SK-N-SH treated with all-trans-retinoic acid at 6 μM for 48 hours (cell line): Measurements from ENCODE around the gene GAN.
A peak's percentile ranks its signal among the peaks of the same experiment; 100 is the strongest.
"Not testable (repeated sequence)": the region's sequence is repeated elsewhere in the genome, so short reads cannot be mapped to it uniquely, and the experiment has no call there.

Experiments
- ATAC-seq: fragments of 200-7000 bp; cut with Tn5 transposase; 3 replicates; pipeline ENCODE4 v1.9.1; 2020; ENCODE audit warnings: mild to moderate bottlenecking, moderate library complexity
- BACH2 ChIP-seq: fragments of 250-450 bp; sonication (Bioruptor Pico); IDR thresholded peaks from 2 replicates; pipeline ENCODE4 v1.9.0; 2021; ENCODE audit warnings: mild to moderate bottlenecking, borderline replicate concordance
- CSDC2 ChIP-seq: fragments of 250-450 bp; sonication (Bioruptor Pico); IDR thresholded peaks from 2 replicates; pipeline ENCODE4 v1.5.0; 2020; ENCODE audit warnings: mild to moderate bottlenecking, moderate library complexity
- ESRRG ChIP-seq: fragments of 250-450 bp; sonication (Bioruptor Pico); IDR thresholded peaks from 2 replicates; pipeline ENCODE4 v1.6.1; 2021; ENCODE audit warnings: mild to moderate bottlenecking
- GLIS3 ChIP-seq: fragments of 250-450 bp; sonication (Bioruptor Pico); IDR thresholded peaks from 2 replicates; pipeline ENCODE4 v1.5.0; 2020; ENCODE audit warnings: mild to moderate bottlenecking, moderate library complexity
- ISL1 ChIP-seq: fragments of 250-450 bp; sonication (Bioruptor Pico); IDR thresholded peaks from 2 replicates; pipeline ENCODE4 v2.1.2; 2022; ENCODE audit warnings: mild to moderate bottlenecking, moderate library complexity
- OSR1 ChIP-seq: fragments of 250-450 bp; sonication (Bioruptor Pico); IDR thresholded peaks from 2 replicates; pipeline ENCODE4 v1.8.0; 2022; ENCODE audit warnings: moderate library complexity, mild to moderate bottlenecking, inconsistent platforms
- PATZ1 ChIP-seq: fragments of 250-450 bp; sonication (Bioruptor Pico); IDR thresholded peaks from 2 replicates; pipeline ENCODE4 v1.8.0; 2020; ENCODE audit warnings: mild to moderate bottlenecking, moderate library complexity, borderline replicate concordance
- PPARA ChIP-seq: fragments of 250-450 bp; sonication (Bioruptor Pico); IDR thresholded peaks from 2 replicates; pipeline ENCODE4 v1.5.0; 2020; ENCODE audit warnings: mild to moderate bottlenecking, borderline replicate concordance
- RARB ChIP-seq: fragments of 250-450 bp; sonication (Bioruptor Pico); IDR thresholded peaks from 2 replicates; pipeline ENCODE4 v1.8.0; 2021; ENCODE audit warnings: mild to moderate bottlenecking, moderate library complexity
- SNAI2 ChIP-seq: fragments of 250-450 bp; sonication (Bioruptor Pico); IDR thresholded peaks from 2 replicates; pipeline ENCODE4 v1.5.0; 2020; ENCODE audit warnings: mild to moderate bottlenecking, moderate library complexity
- TCF4 ChIP-seq: fragments of 250-450 bp; sonication (Bioruptor Pico); IDR thresholded peaks from 2 replicates; pipeline ENCODE4 v1.8.0; 2021; ENCODE audit warnings: mild to moderate bottlenecking, moderate library complexity, borderline replicate concordance
- TOX ChIP-seq: fragments of 250-450 bp; sonication (Bioruptor Pico); IDR thresholded peaks from 2 replicates; pipeline ENCODE4 v1.8.0; 2021; ENCODE audit warnings: mild to moderate bottlenecking, moderate library complexity, borderline replicate concordance
- ZC3H10 ChIP-seq: fragments of 250-450 bp; sonication (Bioruptor Pico); IDR thresholded peaks from 2 replicates; pipeline ENCODE4 v1.5.1; 2021; ENCODE audit warnings: mild to moderate bottlenecking, moderate library complexity
- ZFP3 ChIP-seq: fragments of 250-450 bp; sonication (Bioruptor Pico); IDR thresholded peaks from 2 replicates; pipeline ENCODE4 v1.5.0; 2020; ENCODE audit warnings: mild to moderate bottlenecking, moderate library complexity
- ZFP30 ChIP-seq: fragments of 450-650 bp; formaldehyde crosslinking; IDR thresholded peaks from 2 replicates; pipeline ENCODE4 v1.5.0; 2022; ENCODE audit warnings: mild to moderate bottlenecking, moderate library complexity
- ZNF565 ChIP-seq: fragments of 450-650 bp; formaldehyde crosslinking; conservative IDR thresholded peaks from 2 replicates; pipeline ENCODE4 v1.5.0; 2020; ENCODE audit warnings: low read depth, mild to moderate bottlenecking, moderate library complexity
- ZNF70 ChIP-seq: fragments of 450-650 bp; formaldehyde crosslinking; IDR thresholded peaks from 2 replicates; pipeline ENCODE4 v1.5.0; 2020; ENCODE audit warnings: mild to moderate bottlenecking, moderate library complexity
- ZNF8 ChIP-seq: fragments of 450-650 bp; formaldehyde crosslinking; IDR thresholded peaks from 2 replicates; pipeline ENCODE4 v1.5.0; 2020; ENCODE audit warnings: mild to moderate bottlenecking, moderate library complexity
- TF ChIP-seq, protein P1 (sequence below): fragments of 250-450 bp; sonication (Bioruptor Pico); IDR thresholded peaks from 2 replicates; pipeline ENCODE4 v1.5.0; 2020; ENCODE audit warnings: mild to moderate bottlenecking, moderate library complexity
- TF ChIP-seq, protein P2 (sequence below): fragments of 250-450 bp; sonication (Bioruptor Pico); IDR thresholded peaks from 2 replicates; pipeline ENCODE4 v1.5.1; 2021; ENCODE audit warnings: mild to moderate bottlenecking, moderate library complexity
- TF ChIP-seq, protein P3 (sequence below): fragments of 250-450 bp; sonication (Bioruptor Pico); IDR thresholded peaks from 2 replicates; pipeline ENCODE4 v1.8.0; 2021; ENCODE audit warnings: low read depth, mild to moderate bottlenecking, moderate library complexity, borderline replicate concordance

GAN gene

DNA sequence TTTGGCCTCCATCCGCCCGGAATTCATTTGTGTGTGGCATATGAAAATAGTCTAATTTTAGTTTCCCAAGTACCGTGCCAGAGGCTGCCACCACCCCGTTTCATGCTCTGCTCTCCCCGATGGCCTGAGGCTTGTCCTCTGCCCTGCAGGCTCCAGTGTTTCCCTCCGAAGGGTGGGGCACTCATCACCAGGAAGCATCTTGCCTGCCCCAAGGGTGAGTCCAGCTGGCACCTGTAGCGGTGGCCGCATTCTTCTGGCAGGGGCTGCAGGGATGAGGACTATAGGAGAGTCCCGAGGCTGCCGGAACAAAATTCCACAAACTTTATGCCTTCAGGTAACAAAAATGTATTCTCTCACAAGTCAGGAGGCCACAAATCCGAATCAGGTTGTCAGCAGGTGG is 106.8 kb downstream of the GAN start (continued):
- TF ChIP-seq, protein P1, sequence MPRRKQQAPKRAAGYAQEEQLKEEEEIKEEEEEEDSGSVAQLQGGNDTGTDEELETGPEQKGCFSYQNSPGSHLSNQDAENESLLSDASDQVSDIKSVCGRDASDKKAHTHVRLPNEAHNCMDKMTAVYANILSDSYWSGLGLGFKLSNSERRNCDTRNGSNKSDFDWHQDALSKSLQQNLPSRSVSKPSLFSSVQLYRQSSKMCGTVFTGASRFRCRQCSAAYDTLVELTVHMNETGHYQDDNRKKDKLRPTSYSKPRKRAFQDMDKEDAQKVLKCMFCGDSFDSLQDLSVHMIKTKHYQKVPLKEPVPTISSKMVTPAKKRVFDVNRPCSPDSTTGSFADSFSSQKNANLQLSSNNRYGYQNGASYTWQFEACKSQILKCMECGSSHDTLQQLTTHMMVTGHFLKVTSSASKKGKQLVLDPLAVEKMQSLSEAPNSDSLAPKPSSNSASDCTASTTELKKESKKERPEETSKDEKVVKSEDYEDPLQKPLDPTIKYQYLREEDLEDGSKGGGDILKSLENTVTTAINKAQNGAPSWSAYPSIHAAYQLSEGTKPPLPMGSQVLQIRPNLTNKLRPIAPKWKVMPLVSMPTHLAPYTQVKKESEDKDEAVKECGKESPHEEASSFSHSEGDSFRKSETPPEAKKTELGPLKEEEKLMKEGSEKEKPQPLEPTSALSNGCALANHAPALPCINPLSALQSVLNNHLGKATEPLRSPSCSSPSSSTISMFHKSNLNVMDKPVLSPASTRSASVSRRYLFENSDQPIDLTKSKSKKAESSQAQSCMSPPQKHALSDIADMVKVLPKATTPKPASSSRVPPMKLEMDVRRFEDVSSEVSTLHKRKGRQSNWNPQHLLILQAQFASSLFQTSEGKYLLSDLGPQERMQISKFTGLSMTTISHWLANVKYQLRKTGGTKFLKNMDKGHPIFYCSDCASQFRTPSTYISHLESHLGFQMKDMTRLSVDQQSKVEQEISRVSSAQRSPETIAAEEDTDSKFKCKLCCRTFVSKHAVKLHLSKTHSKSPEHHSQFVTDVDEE (CRISPR knock-in tag), result no peak
- TF ChIP-seq ZNF8, result no peak
- no peak for TF ChIP-seq ZNF565 (CRISPR knock-in tag)
- TF ChIP-seq ESRRG (CRISPR knock-in tag), result no peak
- TF ChIP-seq, all 23 proteins: peak for 0

DNA sequence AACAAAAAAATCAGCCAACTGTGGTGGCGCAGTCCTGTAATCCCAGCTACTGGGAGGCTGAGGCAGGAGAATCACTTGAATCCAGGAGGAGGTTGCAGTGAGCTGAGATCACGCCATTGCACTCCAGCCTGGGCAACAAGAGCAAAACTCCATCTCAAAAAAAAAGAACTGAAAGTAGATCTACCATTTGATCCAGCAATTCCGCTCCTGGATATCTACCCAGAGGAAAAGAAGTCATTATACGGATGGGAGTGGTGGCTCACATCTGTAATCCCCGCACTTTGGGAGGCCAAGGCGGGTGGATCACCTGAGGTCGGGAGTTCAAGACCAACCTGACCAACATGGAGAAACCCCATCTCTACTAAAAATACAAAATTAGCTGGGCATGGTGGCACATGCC is 107.4 kb downstream of the GAN start:
- ATAC-seq, result not testable (repeated sequence)

DNA sequence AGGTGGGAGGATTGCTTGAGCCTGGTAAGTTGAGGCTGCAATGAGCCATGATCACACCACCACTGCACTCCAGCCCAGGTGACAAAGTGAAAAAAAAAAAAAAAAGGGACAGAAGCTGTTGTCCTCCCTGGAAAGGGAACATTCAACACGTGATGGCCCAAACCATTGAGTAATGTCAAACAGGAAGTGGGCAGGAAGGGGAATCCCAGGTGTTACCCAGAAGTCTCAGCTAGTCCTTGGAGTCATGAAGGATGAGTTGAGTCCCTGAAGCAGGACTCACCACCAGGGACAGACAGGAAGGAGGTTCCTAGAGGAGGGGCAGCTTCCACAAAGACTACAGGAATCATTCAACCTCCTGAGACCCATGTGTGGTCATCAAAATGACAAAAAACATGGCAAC is 110.0 kb downstream of the GAN start:
- ATAC-seq, result no peak
- TF ChIP-seq SNAI2 (CRISPR knock-in tag), result no peak
- no peak for TF ChIP-seq ZFP3 (CRISPR knock-in tag)
- TF ChIP-seq ESRRG (CRISPR knock-in tag), result no peak
- no peak for TF ChIP-seq ZNF8
- no peak for TF ChIP-seq ISL1 (CRISPR knock-in tag)

DNA sequence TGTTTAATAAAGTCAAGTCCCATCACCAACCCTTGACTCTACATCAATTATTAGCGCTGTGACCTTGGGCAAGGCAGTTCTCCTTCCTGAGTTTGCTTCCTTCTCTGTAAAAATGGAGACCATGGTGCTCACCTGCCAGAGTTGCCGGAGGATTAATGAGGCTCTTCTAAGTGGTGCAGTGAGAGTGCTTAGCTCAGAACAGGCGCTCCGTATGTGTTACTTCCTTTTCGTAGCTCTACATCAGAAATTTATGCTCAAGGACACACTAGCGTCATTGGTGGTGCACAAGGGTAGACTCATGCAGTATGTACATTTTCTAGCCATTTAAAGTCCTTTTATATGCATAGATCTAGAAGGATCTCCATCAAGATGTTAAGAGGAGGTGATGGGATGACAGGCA is 112.5 kb downstream of the GAN start:
- no peak for ATAC-seq
- no peak for TF ChIP-seq RARB (CRISPR knock-in tag)
- TF ChIP-seq BACH2 (CRISPR knock-in tag), result no peak
- TF ChIP-seq, protein P2, sequence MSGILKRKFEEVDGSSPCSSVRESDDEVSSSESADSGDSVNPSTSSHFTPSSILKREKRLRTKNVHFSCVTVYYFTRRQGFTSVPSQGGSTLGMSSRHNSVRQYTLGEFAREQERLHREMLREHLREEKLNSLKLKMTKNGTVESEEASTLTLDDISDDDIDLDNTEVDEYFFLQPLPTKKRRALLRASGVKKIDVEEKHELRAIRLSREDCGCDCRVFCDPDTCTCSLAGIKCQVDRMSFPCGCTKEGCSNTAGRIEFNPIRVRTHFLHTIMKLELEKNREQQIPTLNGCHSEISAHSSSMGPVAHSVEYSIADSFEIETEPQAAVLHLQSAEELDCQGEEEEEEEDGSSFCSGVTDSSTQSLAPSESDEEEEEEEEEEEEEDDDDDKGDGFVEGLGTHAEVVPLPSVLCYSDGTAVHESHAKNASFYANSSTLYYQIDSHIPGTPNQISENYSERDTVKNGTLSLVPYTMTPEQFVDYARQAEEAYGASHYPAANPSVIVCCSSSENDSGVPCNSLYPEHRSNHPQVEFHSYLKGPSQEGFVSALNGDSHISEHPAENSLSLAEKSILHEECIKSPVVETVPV, result no peak
- TF ChIP-seq ZC3H10 (CRISPR knock-in tag), result no peak
- no peak for TF ChIP-seq CSDC2 (CRISPR knock-in tag)
- no peak for TF ChIP-seq SNAI2 (CRISPR knock-in tag)
- TF ChIP-seq TCF4, result no peak
- TF ChIP-seq OSR1, result no peak
- no peak for TF ChIP-seq ZFP3 (CRISPR knock-in tag)
- TF ChIP-seq TOX (CRISPR knock-in tag), result no peak
- TF ChIP-seq, protein P3, sequence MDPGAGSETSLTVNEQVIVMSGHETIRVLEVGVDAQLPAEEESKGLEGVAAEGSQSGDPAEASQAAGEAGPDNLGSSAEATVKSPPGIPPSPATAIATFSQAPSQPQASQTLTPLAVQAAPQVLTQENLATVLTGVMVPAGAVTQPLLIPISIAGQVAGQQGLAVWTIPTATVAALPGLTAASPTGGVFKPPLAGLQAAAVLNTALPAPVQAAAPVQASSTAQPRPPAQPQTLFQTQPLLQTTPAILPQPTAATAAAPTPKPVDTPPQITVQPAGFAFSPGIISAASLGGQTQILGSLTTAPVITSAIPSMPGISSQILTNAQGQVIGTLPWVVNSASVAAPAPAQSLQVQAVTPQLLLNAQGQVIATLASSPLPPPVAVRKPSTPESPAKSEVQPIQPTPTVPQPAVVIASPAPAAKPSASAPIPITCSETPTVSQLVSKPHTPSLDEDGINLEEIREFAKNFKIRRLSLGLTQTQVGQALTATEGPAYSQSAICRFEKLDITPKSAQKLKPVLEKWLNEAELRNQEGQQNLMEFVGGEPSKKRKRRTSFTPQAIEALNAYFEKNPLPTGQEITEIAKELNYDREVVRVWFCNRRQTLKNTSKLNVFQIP (CRISPR knock-in tag), result no peak
- TF ChIP-seq, all 23 proteins: peak for 0

GRCh38 chr16:81429045-81429521 is 114.3 kb downstream of the GAN start:
- no peak for TF ChIP-seq ZNF8
- no peak for TF ChIP-seq ZNF565 (CRISPR knock-in tag)
- no peak for TF ChIP-seq PATZ1 (CRISPR knock-in tag)
- TF ChIP-seq SNAI2 (CRISPR knock-in tag), result no peak
- TF ChIP-seq, protein P2, result no peak
- TF ChIP-seq, protein P1 (CRISPR knock-in tag), result no peak
- no peak for TF ChIP-seq TCF4
- no peak for TF ChIP-seq RARB (CRISPR knock-in tag)
- no peak for TF ChIP-seq ZFP30 (CRISPR knock-in tag)
- TF ChIP-seq ISL1 (CRISPR knock-in tag), result no peak
- no peak for TF ChIP-seq PPARA (CRISPR knock-in tag)
- TF ChIP-seq GLIS3, result no peak
- TF ChIP-seq ZNF70 (CRISPR knock-in tag), result no peak
- no peak for TF ChIP-seq ESRRG (CRISPR knock-in tag)
- TF ChIP-seq BACH2 (CRISPR knock-in tag), result no peak
- TF ChIP-seq ZC3H10 (CRISPR knock-in tag), result no peak
- no peak for TF ChIP-seq TOX (CRISPR knock-in tag)
- no peak for TF ChIP-seq OSR1
- ATAC-seq, result peak; percentile 91
